Mesendoderm (in vitro differentiated cells): ENCODE data around the gene ADGRG1.
A peak's percentile ranks its signal among the peaks of the same experiment; 100 is the strongest.

Source experiments
- DNase-seq: peaks from one replicate; pipeline ENCODE4 v3.0.0; 2013
- H2AK5ac ChIP-seq: 2 replicates; pipeline ENCODE4 v1.6.1; 2013; ENCODE audit warnings: low read length, inconsistent platforms
- H2BK120ac ChIP-seq: 2 replicates; pipeline ENCODE4 v1.6.1; 2013; ENCODE audit warnings: low read depth, mild to moderate bottlenecking, low read length, moderate library complexity, mixed read lengths
- H2BK15ac ChIP-seq: replicated peaks from 2 replicates; pipeline ENCODE4 v1.6.1; 2013; ENCODE audit warnings: low read depth, mild to moderate bottlenecking, moderate library complexity
- H2BK5ac ChIP-seq: 2 replicates; pipeline ENCODE4 v1.6.1; 2013; ENCODE audit warnings: low read length, inconsistent platforms
- H3K18ac ChIP-seq: 2 replicates; pipeline ENCODE4 v1.6.1; 2013; ENCODE audit warnings: mild to moderate bottlenecking, low read length, mixed read lengths
- H3K23ac ChIP-seq: one replicate; pipeline ENCODE4 v1.6.1; 2013; ENCODE audit warnings: low read length
- H3K27ac ChIP-seq: 2 replicates; pipeline ENCODE4 v1.5.1; 2013; ENCODE audit warnings: low read depth, mild to moderate bottlenecking, inconsistent platforms, low read length, moderate library complexity
- H3K27me3 ChIP-seq: 2 replicates; pipeline ENCODE4 v1.6.1; 2013; ENCODE audit warnings: low read length, control low read depth, mild to moderate bottlenecking, inconsistent platforms; ENCODE audit not compliant: insufficient read depth, poor library complexity
- H3K36me3 ChIP-seq: 2 replicates; pipeline ENCODE4 v1.6.1; 2013; ENCODE audit warnings: low read length, inconsistent platforms; ENCODE audit not compliant: control insufficient read depth, insufficient read depth
- H3K4ac ChIP-seq: one replicate; pipeline ENCODE4 v1.6.1; 2013; ENCODE audit warnings: low read depth, mild to moderate bottlenecking, low read length, moderate library complexity
- H3K4me1 ChIP-seq: 2 replicates; pipeline ENCODE4 v1.6.1; 2013; ENCODE audit warnings: low read depth, low read length, inconsistent platforms; ENCODE audit not compliant: control insufficient read depth
- H3K4me2 ChIP-seq: 2 replicates; pipeline ENCODE4 v1.6.1; 2013; ENCODE audit warnings: low read length
- H3K4me3 ChIP-seq: 2 replicates; pipeline ENCODE4 v1.5.1; 2013; ENCODE audit warnings: mild to moderate bottlenecking, low read length
- H3K56ac ChIP-seq: one replicate; pipeline ENCODE4 v1.6.1; 2013; ENCODE audit warnings: low read length
- H3K79me1 ChIP-seq: 2 replicates; pipeline ENCODE4 v1.6.1; 2013; ENCODE audit warnings: low read length, inconsistent platforms
- H3K79me2 ChIP-seq: 2 replicates; pipeline ENCODE4 v1.6.1; 2013; ENCODE audit warnings: mild to moderate bottlenecking, low read length; ENCODE audit not compliant: control insufficient read depth, insufficient read depth
- H3K9ac ChIP-seq: 2 replicates; pipeline ENCODE4 v1.6.1; 2013; ENCODE audit warnings: low read length, inconsistent platforms
- H4K5ac ChIP-seq: one replicate; pipeline ENCODE4 v1.6.1; 2013; ENCODE audit warnings: low read length
- H4K8ac ChIP-seq: one replicate; pipeline ENCODE4 v1.6.1; 2013; ENCODE audit warnings: low read depth, mild to moderate bottlenecking, control low read depth, low read length, moderate library complexity
- WGBS: extraction: QIAGEN DNeasy Blood & Tissue Kit; methylation state at CpG from one replicate; pipeline ENCODE4 v1.1.7; 2013; ENCODE audit warnings: low lambda C conversion rate, missing lambda C conversion rate; ENCODE audit not compliant: insufficient coverage; ENCODE audit errors: extremely low coverage; 5-methylcytosine and 5-hydroxymethylcytosine counted together

Gene ADGRG1

DNA sequence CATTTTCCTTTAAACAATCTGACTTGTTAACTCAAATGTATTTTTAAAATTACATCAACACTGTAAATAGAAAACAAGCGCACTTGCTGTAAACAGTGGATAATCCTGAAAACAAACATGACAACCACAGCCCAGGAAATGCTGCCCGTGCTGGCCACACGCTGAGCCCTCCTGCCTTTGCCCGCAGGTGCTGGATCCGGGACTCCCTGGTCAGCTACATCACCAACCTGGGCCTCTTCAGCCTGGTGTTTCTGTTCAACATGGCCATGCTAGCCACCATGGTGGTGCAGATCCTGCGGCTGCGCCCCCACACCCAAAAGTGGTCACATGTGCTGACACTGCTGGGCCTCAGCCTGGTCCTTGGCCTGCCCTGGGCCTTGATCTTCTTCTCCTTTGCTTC is 33.1 kb downstream of the ADGRG1 start:
- WGBS: 100% methylated on average over 1 of the region's 7 CpGs
- H3K27ac ChIP-seq: no peak overlapping the region
- H4K5ac ChIP-seq: no peak overlapping the region
- H3K4me1 ChIP-seq: no peaks in the 10 kb centered on the region
- H3K79me1 ChIP-seq: no peaks in the 10 kb centered on the region
- no peak overlapping the region for H2BK15ac ChIP-seq
- H2BK120ac ChIP-seq: no peak overlapping the region
- no peak overlapping the region for H2BK5ac ChIP-seq
- H3K4me2 ChIP-seq: no peak overlapping the region
- H2AK5ac ChIP-seq: no peak overlapping the region
- no peaks in the 10 kb centered on the region for H3K36me3 ChIP-seq
- H4K8ac ChIP-seq: no peak overlapping the region
- no peak overlapping the region for H3K56ac ChIP-seq
- H3K4ac ChIP-seq: no peak overlapping the region
- no peaks in the 10 kb centered on the region for H3K27me3 ChIP-seq
- DNase-seq: no peak
- no peak overlapping the region for H3K4me3 ChIP-seq
- no peak overlapping the region for H3K18ac ChIP-seq
- no peaks in the 10 kb centered on the region for H3K79me2 ChIP-seq
- H3K9ac ChIP-seq: no peak overlapping the region
- no peak overlapping the region for H3K23ac ChIP-seq

DNA sequence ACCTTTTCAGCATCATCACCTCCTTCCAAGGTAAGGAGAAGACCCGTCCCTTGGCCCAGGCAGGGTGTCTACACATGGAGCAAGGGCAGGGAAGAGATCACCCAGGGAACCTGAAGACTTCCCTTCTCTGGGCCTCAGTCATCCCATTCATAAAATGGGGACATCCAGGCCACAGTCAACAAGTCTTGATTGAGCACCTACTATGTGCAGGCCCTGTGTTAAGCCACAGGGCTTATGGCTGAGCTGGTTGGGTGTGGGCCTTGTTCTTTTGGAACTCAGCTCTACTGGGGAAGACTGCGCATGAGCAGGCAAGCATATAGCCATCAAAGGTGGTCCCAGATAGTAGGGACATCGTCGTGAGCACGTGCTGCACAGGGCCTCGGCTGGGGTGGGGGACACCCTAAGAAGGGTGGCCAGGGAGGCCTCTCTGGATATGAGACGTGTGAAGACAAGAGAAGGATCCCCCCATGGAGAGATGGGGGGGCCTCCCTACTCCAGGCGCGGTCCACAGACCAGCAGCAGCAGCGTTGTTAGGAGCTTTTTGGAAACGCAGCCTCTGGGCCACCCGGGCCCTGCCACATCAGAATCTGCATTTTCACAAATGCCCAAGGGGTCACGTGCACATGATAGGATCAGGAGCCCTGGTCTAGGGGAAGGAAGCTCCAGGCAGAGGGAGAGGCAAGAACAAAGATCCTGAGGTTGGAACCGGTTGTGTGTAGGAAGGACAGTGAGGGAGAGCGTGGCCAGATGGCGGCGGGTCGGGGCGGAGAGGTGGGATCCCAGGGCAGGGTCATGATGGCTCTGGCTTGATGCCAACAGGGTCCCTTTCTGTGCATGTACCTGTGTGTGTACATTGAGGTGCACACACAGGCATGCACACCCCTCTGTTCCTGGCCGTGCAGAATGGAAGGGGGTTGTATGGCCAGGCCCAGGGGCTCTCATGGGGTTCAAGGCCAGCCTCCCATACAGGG is 33.8 kb downstream of the ADGRG1 start:
- Histone ChIP-seq H2BK5ac (no peak overlapping the region), H4K5ac (no peak overlapping the region), H3K36me3 (no peaks in the 10 kb centered on the region), H2BK15ac (no peak overlapping the region), H4K8ac (no peak overlapping the region), H3K4me3 (no peak overlapping the region), H3K4me2 (no peak overlapping the region), H3K27ac (no peak overlapping the region), H3K4ac (no peak overlapping the region), H3K27me3 (no peaks in the 10 kb centered on the region), H3K79me1 (no peaks in the 10 kb centered on the region), H3K56ac (no peak overlapping the region), H3K18ac (no peak overlapping the region), H3K79me2 (no peaks in the 10 kb centered on the region), H3K23ac (no peak overlapping the region), H3K9ac (no peak overlapping the region), H3K4me1 (no peaks in the 10 kb centered on the region), H2BK120ac (no peak overlapping the region), H2AK5ac (no peak overlapping the region)
- WGBS: no CpG with 5 or more reads among the region's 20 CpGs
- DNase-seq: no peak

DNA sequence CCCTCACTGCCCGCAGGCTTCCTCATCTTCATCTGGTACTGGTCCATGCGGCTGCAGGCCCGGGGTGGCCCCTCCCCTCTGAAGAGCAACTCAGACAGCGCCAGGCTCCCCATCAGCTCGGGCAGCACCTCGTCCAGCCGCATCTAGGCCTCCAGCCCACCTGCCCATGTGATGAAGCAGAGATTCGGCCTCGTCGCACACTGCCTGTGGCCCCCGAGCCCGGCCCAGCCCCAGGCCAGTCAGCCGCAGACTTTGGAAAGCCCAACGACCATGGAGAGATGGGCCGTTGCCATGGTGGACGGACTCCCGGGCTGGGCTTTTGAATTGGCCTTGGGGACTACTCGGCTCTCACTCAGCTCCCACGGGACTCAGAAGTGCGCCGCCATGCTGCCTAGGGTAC is 35.0 kb downstream of the ADGRG1 start:
- Histone ChIP-seq H3K79me1 (no peaks in the 10 kb centered on the region), H2BK15ac (no peak overlapping the region), H3K27me3 (no peaks in the 10 kb centered on the region), H4K5ac (no peak overlapping the region), H3K4me1 (no peaks in the 10 kb centered on the region), H3K36me3 (no peaks in the 10 kb centered on the region), H3K56ac (no peak overlapping the region), H3K79me2 (no peaks in the 10 kb centered on the region), H3K9ac (no peak overlapping the region), H2BK5ac (no peak overlapping the region), H3K23ac (no peak overlapping the region), H3K27ac (no peak overlapping the region), H3K4ac (no peak overlapping the region), H2BK120ac (no peak overlapping the region), H3K4me2 (no peak overlapping the region), H2AK5ac (no peak overlapping the region), H3K18ac (no peak overlapping the region), H3K4me3 (no peak overlapping the region), H4K8ac (no peak overlapping the region)
- no CpG with 5 or more reads among the region's 21 CpGs for WGBS
- DNase-seq: no peak

DNA sequence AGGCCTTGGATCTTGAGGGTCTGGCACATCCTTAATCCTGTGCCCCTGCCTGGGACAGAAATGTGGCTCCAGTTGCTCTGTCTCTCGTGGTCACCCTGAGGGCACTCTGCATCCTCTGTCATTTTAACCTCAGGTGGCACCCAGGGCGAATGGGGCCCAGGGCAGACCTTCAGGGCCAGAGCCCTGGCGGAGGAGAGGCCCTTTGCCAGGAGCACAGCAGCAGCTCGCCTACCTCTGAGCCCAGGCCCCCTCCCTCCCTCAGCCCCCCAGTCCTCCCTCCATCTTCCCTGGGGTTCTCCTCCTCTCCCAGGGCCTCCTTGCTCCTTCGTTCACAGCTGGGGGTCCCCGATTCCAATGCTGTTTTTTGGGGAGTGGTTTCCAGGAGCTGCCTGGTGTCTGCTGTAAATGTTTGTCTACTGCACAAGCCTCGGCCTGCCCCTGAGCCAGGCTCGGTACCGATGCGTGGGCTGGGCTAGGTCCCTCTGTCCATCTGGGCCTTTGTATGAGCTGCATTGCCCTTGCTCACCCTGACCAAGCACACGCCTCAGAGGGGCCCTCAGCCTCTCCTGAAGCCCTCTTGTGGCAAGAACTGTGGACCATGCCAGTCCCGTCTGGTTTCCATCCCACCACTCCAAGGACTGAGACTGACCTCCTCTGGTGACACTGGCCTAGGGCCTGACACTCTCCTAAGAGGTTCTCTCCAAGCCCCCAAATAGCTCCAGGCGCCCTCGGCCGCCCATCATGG is 35.7 kb downstream of the ADGRG1 start:
- no peak overlapping the region for H3K4ac ChIP-seq
- no peaks in the 10 kb centered on the region for H3K79me2 ChIP-seq
- H3K4me3 ChIP-seq: no peak overlapping the region
- no peaks in the 10 kb centered on the region for H3K36me3 ChIP-seq
- no peak overlapping the region for H2BK120ac ChIP-seq
- no peak overlapping the region for H2AK5ac ChIP-seq
- H3K4me1 ChIP-seq: no peaks in the 10 kb centered on the region
- H3K79me1 ChIP-seq: no peaks in the 10 kb centered on the region
- no peak overlapping the region for H2BK5ac ChIP-seq
- H3K18ac ChIP-seq: no peak overlapping the region
- no peak overlapping the region for H3K4me2 ChIP-seq
- H3K27me3 ChIP-seq: no peaks in the 10 kb centered on the region
- no peak overlapping the region for H3K23ac ChIP-seq
- H4K5ac ChIP-seq: no peak overlapping the region
- WGBS: no CpG with 5 or more reads among the region's 15 CpGs
- H4K8ac ChIP-seq: no peak overlapping the region
- H3K9ac ChIP-seq: no peak overlapping the region
- no peak overlapping the region for H3K56ac ChIP-seq
- no peak overlapping the region for H2BK15ac ChIP-seq
- no peak overlapping the region for H3K27ac ChIP-seq
- peak; percentile 59 for DNase-seq

DNA sequence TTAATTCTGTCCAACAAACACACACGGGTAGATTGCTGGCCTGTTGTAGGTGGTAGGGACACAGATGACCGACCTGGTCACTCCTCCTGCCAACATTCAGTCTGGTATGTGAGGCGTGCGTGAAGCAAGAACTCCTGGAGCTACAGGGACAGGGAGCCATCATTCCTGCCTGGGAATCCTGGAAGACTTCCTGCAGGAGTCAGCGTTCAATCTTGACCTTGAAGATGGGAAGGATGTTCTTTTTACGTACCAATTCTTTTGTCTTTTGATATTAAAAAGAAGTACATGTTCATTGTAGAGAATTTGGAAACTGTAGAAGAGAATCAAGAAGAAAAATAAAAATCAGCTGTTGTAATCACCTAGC is 36.2 kb downstream of the ADGRG1 start:
- Histone ChIP-seq H3K4me2 (no peak overlapping the region), H3K23ac (no peak overlapping the region), H2BK5ac (no peak overlapping the region), H3K4ac (no peak overlapping the region), H3K9ac (no peak overlapping the region), H3K4me1 (no peaks in the 10 kb centered on the region), H2BK15ac (no peak overlapping the region), H3K27me3 (no peaks in the 10 kb centered on the region), H3K18ac (no peak overlapping the region), H3K79me2 (no peaks in the 10 kb centered on the region), H4K8ac (no peak overlapping the region), H3K79me1 (no peaks in the 10 kb centered on the region), H2BK120ac (no peak overlapping the region), H3K4me3 (no peak overlapping the region), H2AK5ac (no peak overlapping the region), H3K56ac (no peak overlapping the region), H3K36me3 (no peaks in the 10 kb centered on the region), H3K27ac (no peak overlapping the region), H4K5ac (no peak overlapping the region)
- no peak for DNase-seq
- no CpG with 5 or more reads among the region's 6 CpGs for WGBS
